Cardiac fibroblast (primary cell): ENCODE results near the gene UNG.

Experiments
- DNase-seq, 2 donors: peaks; one replicate each; pipeline versions ENCODE4 v3.0.0 to v3.0.0-alpha.2; 2010; ENCODE audit warnings: low read depth in 2 of 2
- H3K4me3 ChIP-seq, 2 donors: replicated peaks in 1 of 2; 1 replicate in 1 of 2; 2 replicates in 1 of 2; pipeline ENCODE4 v1.5.1; 2011; ENCODE audit warnings: low read depth in 2 of 2, low read length in 2 of 2, mild to moderate bottlenecking in 2 of 2, moderate library complexity in 1 of 2
- CTCF ChIP-seq: IDR thresholded peaks from one replicate; pipeline ENCODE4 v1.5.1; 2011; ENCODE audit warnings: low read depth, mild to moderate bottlenecking, low read length, inconsistent platforms

Gene UNG

GRCh38 chr12:109127533-109128242 lies 30.3 kb downstream of the UNG start:
- no peak overlapping the region for H3K4me3 ChIP-seq
- no peak for DNase-seq
- no peak for TF ChIP-seq CTCF

- no peak for TF ChIP-seq CTCF
- no peak overlapping the region for H3K4me3 ChIP-seq
- DNase-seq: no peak
Measured at GRCh38 chr12:109130297-109131153, 33.1 kb downstream of the UNG start.

GRCh38 chr12:109131154-109132050 lies 34.0 kb downstream of the UNG start:
- no peak for TF ChIP-seq CTCF
- DNase-seq: no peak
- no peak overlapping the region for H3K4me3 ChIP-seq

- TF ChIP-seq CTCF: peak; percentile 74
- H3K4me3 ChIP-seq: no peak overlapping the region
- peak; percentile 43 to 87 for DNase-seq
Measured at GRCh38 chr12:109134186-109134917, 37.0 kb downstream of the UNG start.

- no peak for TF ChIP-seq CTCF
- DNase-seq: peak in 1 of 2 donors; percentile 28
- no peak overlapping the region for H3K4me3 ChIP-seq
Measured at GRCh38 chr12:109137055-109137454, 39.7 kb downstream of the UNG start.

- no peak for TF ChIP-seq CTCF
- no peak overlapping the region for H3K4me3 ChIP-seq
- no peak for DNase-seq
Measured at GRCh38 chr12:109139360-109139759, 42.0 kb downstream of the UNG start.
